ENCODE data around the gene KLK10. TPM values are rescaled to one million over a fixed set of nuclear protein-coding genes. Genes with fewer than 3 reads are reported as not detected.

The KLK10 gene
- total and polyA plus RNA-seq, 10 of the 15 experiments (the other 5 are each of a cell fraction or from before 2014, with no cell fraction given) = not detected

GRCh38 chr19:51063664-51064063, 44.2 kb upstream of the KLK10 start:
- 64% methylated on average over 7 of the region's 7 CpGs for WGBS (ENCODE audit: insufficient coverage, insufficient replicate concordance, low lambda C conversion rate, missing lambda C conversion rate)
- H3K27me3 ChIP-seq (replicated peaks in 1 of 2; ENCODE audit: control insufficient read depth in 2 of 2, insufficient read depth in 2 of 2, low read length in 1 of 2) = no peaks in the 10 kb centered on the region; a peak in 1 of 4 replicates
- H3K9ac ChIP-seq (ENCODE audit: control insufficient read depth, insufficient read depth, low read length) = no peak overlapping the region
- ChIA-PET CTCF (no interaction called here), RAD21 (ENCODE audit: unreplicated experiment) (no interaction called here), SMC1A (ENCODE audit: uncharacterized antibody, unreplicated experiment) (no interaction called here), POLR2A (no interaction called here)
- DNase-seq (ENCODE audit: low read depth, low spot score) (no peak), FAIRE-seq (no peak), ATAC-seq (no peak)
- no peaks in the 10 kb centered on the region for H3K4me1 ChIP-seq (ENCODE audit: control insufficient read depth, insufficient read depth, low read length)
- BruUV-seq (replicated peaks) = no TSS peak
- H3K9me3 ChIP-seq (replicated peaks; ENCODE audit: control insufficient read depth, insufficient read depth, low read length) = no peaks in the 10 kb centered on the region
- TF ChIP-seq, protein P1, sequence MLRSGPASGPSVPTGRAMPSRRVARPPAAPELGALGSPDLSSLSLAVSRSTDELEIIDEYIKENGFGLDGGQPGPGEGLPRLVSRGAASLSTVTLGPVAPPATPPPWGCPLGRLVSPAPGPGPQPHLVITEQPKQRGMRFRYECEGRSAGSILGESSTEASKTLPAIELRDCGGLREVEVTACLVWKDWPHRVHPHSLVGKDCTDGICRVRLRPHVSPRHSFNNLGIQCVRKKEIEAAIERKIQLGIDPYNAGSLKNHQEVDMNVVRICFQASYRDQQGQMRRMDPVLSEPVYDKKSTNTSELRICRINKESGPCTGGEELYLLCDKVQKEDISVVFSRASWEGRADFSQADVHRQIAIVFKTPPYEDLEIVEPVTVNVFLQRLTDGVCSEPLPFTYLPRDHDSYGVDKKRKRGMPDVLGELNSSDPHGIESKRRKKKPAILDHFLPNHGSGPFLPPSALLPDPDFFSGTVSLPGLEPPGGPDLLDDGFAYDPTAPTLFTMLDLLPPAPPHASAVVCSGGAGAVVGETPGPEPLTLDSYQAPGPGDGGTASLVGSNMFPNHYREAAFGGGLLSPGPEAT (IDR thresholded peaks at IDR 0.05; ENCODE audit: low read depth) = no peak
- no peak for TF ChIP-seq DPF2 (IDR thresholded peaks at IDR 0.05)
- TF ChIP-seq IRF4 (IDR thresholded peaks at IDR 0.05; ENCODE audit: low read depth, low read length) = no peak
- TF ChIP-seq NR2C1 (IDR thresholded peaks at IDR 0.05) = no peak
- no peak for TF ChIP-seq CHD1 (IDR thresholded peaks at IDR 0.05; ENCODE audit: low read depth, low read length)
- TF ChIP-seq ZNF592 (IDR thresholded peaks at IDR 0.05) = no peak
- TF ChIP-seq RAD21 (IDR thresholded peaks at IDR 0.05; ENCODE audit: insufficient read depth, low read depth, low read length) = no peak
- no peak for TF ChIP-seq RCOR1 (conservative IDR thresholded peaks at IDR 0.05; ENCODE audit: low read depth, low read length)
- no peak for TF ChIP-seq HDAC6 (IDR thresholded peaks at IDR 0.05; ENCODE audit: unreplicated experiment)
- TF ChIP-seq MTA3 (IDR thresholded peaks at IDR 0.05; ENCODE audit: borderline replicate concordance, low read length) = no peak
- no peaks in the 10 kb centered on the region for H3K79me2 ChIP-seq (ENCODE audit: control insufficient read depth, insufficient read depth, low read length)
- in situ Hi-C loops (cut with MboI) = no loop called here
- no peaks in the 10 kb centered on the region for H4K20me1 ChIP-seq (ENCODE audit: control insufficient read depth, insufficient read depth)
- intact Hi-C loops (cut with micrococcal nuclease; ENCODE audit: unreplicated experiment) = no loop called here
- no peak overlapping the region for H2AFZ ChIP-seq (ENCODE audit: control insufficient read depth, low read depth, low read length)
- H3K4me3 ChIP-seq = no peak overlapping the region
- H3K27ac ChIP-seq (ENCODE audit: control insufficient read depth, insufficient read depth) = no peak overlapping the region
- H3K4me2 ChIP-seq (ENCODE audit: control insufficient read depth, insufficient read depth) = no peak overlapping the region
- no peaks in the 10 kb centered on the region for H3K36me3 ChIP-seq (ENCODE audit: control insufficient read depth in 2 of 2, insufficient read depth in 2 of 2, low read length in 1 of 2)

Data from GM12878 (cell line).